Esophagus muscularis mucosa (tissue), 3 donors: ENCODE results near the gene ADRB2.

Experiments used
- POLR2AphosphoS5 ChIP-seq, 2 donors: sonication (generic); formaldehyde crosslinking; IDR thresholded peaks; one replicate each; pipeline ENCODE4 v1.6.1; 2017; ENCODE audit warnings: antibody characterized with exemption in 2 of 2
- TF ChIP-seq, protein P1 (sequence below), 3 experiments: fragments of 200-600 bp in 2 of 3; fragments of 450-650 bp in 1 of 3; sonication (generic) in 2 of 3; IDR thresholded peaks; one replicate each; pipeline ENCODE4 v1.5.1; 2017 to 2019; ENCODE audit warnings: antibody characterized with exemption in 3 of 3, mild to moderate bottlenecking in 2 of 3, moderate library complexity in 1 of 3

DNA sequence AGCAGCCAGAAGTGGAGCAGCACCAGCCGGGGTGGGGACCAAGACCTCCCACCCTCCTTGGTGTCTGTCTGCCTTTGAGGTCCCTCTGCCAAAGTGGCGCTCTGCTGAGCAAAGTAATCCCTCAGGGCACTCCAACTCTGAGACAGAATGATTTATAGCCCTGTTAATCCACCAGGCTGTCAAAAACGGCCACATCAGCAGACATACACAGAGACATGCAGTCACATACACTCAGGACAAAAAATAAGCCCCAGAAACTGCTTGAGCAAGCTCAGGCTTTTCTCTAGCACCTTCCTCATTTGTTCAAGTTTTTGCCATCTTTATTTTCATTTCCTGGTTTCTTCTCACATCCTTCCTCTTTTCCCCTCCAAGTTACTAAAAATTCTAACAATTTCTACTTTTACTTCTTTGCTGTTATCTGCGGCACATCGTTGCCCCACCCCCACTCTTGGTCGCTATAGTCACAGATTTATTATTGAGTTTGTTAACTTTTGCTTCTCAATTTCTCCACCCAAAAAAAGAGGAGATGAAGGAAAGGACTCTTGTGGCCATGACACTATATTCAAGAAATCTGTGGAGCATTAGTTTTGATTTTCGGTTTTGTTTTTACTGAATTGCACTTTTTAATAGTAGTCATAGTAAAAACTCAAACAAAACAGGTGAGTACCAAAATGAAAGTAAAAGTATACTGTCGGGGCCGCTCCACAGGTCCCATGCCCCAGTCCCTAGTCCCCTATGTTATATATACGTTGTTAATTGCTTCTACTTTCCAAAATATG is 17.4 kb upstream of the ADRB2 start:
- TF ChIP-seq, protein P1, sequence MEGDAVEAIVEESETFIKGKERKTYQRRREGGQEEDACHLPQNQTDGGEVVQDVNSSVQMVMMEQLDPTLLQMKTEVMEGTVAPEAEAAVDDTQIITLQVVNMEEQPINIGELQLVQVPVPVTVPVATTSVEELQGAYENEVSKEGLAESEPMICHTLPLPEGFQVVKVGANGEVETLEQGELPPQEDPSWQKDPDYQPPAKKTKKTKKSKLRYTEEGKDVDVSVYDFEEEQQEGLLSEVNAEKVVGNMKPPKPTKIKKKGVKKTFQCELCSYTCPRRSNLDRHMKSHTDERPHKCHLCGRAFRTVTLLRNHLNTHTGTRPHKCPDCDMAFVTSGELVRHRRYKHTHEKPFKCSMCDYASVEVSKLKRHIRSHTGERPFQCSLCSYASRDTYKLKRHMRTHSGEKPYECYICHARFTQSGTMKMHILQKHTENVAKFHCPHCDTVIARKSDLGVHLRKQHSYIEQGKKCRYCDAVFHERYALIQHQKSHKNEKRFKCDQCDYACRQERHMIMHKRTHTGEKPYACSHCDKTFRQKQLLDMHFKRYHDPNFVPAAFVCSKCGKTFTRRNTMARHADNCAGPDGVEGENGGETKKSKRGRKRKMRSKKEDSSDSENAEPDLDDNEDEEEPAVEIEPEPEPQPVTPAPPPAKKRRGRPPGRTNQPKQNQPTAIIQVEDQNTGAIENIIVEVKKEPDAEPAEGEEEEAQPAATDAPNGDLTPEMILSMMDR (IDR thresholded peaks at IDR 0.05), result no peak
- no peak for TF ChIP-seq POLR2AphosphoS5 (IDR thresholded peaks at IDR 0.05)
